ENCODE results near the gene ZNF429.

Gene ZNF429

GRCh38 chr19:21484631-21485030 is 20.8 kb upstream of the ZNF429 start:
- Histone ChIP-seq H3K9me3 (no peaks in the 10 kb centered on the region), H3K27me3 (no peaks in the 10 kb centered on the region)

GRCh38 chr19:21485926-21486325 is 19.5 kb upstream of the ZNF429 start:
- Histone ChIP-seq H3K4me1 (no peaks in the 10 kb centered on the region), H3K27me3 (no peaks in the 10 kb centered on the region), H3K36me3 (no peaks in the 10 kb centered on the region), H3K9me3 (no peaks in the 10 kb centered on the region), H3K4me3 (ENCODE audit: low read depth, low read length) (no peak overlapping the region)
- no peak for TF ChIP-seq CTCF (IDR thresholded peaks at IDR 0.05; ENCODE audit: low read depth, low read length)
- DNase-seq: no peak

More at GRCh38 chr19:21484631-21485030, 20.8 kb upstream of the ZNF429 start:
- no peak for TF ChIP-seq CTCF (IDR thresholded peaks at IDR 0.05; ENCODE audit: low read depth, low read length)
- Histone ChIP-seq H3K36me3 (no peaks in the 10 kb centered on the region), H3K4me3 (ENCODE audit: low read depth, low read length) (no peak overlapping the region), H3K4me1 (no peaks in the 10 kb centered on the region)
- DNase-seq: no peak

GRCh38 chr19:21487969-21488368 is 17.4 kb upstream of the ZNF429 start:
- Histone ChIP-seq H3K4me3 (ENCODE audit: low read depth, low read length) (no peak overlapping the region), H3K36me3 (no peaks in the 10 kb centered on the region), H3K9me3 (no peaks in the 10 kb centered on the region), H3K27me3 (no peaks in the 10 kb centered on the region), H3K4me1 (no peaks in the 10 kb centered on the region)
- DNase-seq: no peak
- no peak for TF ChIP-seq CTCF (IDR thresholded peaks at IDR 0.05; ENCODE audit: low read depth, low read length)

GRCh38 chr19:21491146-21491545 is 14.3 kb upstream of the ZNF429 start:
- no peaks in the 10 kb centered on the region for H3K4me1 ChIP-seq
- H3K9me3 ChIP-seq: no peaks in the 10 kb centered on the region
- no peak overlapping the region for H3K4me3 ChIP-seq (ENCODE audit: low read depth, low read length)
- TF ChIP-seq CTCF (IDR thresholded peaks at IDR 0.05; ENCODE audit: low read depth, low read length): no peak
- H3K36me3 ChIP-seq: no peaks in the 10 kb centered on the region
- no peaks in the 10 kb centered on the region for H3K27me3 ChIP-seq
- DNase-seq: no peak

- TF ChIP-seq CTCF (IDR thresholded peaks at IDR 0.05; ENCODE audit: low read depth, low read length): no peak
- Histone ChIP-seq H3K4me1 (no peaks in the 10 kb centered on the region), H3K9me3 (no peaks in the 10 kb centered on the region), H3K27me3 (no peaks in the 10 kb centered on the region), H3K4me3 (ENCODE audit: low read depth, low read length) (no peak overlapping the region), H3K36me3 (no peaks in the 10 kb centered on the region)
- no peak for DNase-seq
Observed at GRCh38 chr19:21492947-21493906, 12.2 kb upstream of the ZNF429 start.

GRCh38 chr19:21496876-21497275 is 8.5 kb upstream of the ZNF429 start:
- no peaks in the 10 kb centered on the region for H3K36me3 ChIP-seq
- H3K9me3 ChIP-seq: no peaks in the 10 kb centered on the region
- no peaks in the 10 kb centered on the region for H3K4me1 ChIP-seq
- H3K4me3 ChIP-seq (ENCODE audit: low read depth, low read length): no peak overlapping the region
- TF ChIP-seq CTCF (IDR thresholded peaks at IDR 0.05; ENCODE audit: low read depth, low read length): no peak
- no peaks in the 10 kb centered on the region for H3K27me3 ChIP-seq
- no peak for DNase-seq
